GM18507 (cell line): ENCODE measurements around the gene MRPS7.
A peak's percentile ranks its signal among the peaks of the same experiment; 100 is the strongest.

Experiments
- DNase-seq: peaks from one replicate; pipeline ENCODE4 v3.0.0; 2011; ENCODE audit warnings: low read depth; ENCODE audit not compliant: insufficient read length; ENCODE audit errors: extremely low spot score
- FAIRE-seq: peaks from 2 replicates; lab custom pipeline; 2011; peaks lifted over from hg19 to GRCh38; lab: Jason Lieb, UNC

The MRPS7 gene

DNA sequence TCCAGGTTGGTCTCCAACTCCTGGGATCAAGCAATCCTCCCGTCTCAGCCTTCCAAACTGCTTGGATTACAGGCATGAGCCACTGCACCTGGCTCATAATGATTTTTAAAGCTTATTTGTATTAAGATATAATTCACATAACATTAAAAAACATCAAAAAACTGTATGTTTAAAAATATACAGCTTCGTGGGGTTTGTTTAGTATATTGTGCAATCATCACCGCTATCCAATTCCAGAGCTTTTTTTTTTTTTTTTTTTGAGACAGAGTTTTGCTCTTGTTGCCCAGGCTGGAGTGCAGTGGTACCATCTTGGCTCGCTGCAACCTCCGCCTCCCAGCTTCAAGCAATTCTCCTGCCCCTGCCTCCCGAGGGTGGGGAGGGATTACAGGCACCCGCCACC lies 38.6 kb downstream of the MRPS7 start:
- DNase-seq (no peak), FAIRE-seq (no peak)

DNA sequence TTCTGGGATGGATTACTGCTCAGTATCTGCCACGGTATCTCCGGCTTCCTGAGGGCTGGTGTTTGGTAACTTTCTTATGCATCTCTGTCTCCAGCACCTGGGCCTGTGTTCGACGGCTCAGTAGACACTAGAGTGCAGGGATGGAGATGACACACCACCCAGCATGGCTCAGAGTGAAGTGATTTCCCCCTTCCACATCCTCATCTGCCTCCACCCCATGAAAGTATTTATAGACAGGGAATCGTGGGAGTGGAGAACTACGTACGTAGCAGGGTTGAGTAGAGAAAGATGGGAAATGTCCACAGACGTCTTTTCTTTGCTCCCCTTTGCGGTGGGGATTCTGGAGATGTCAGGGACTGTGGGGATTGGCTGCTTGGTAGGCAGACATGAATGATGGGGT lies 39.4 kb downstream of the MRPS7 start:
- DNase-seq (no peak), FAIRE-seq (no peak)

DNA sequence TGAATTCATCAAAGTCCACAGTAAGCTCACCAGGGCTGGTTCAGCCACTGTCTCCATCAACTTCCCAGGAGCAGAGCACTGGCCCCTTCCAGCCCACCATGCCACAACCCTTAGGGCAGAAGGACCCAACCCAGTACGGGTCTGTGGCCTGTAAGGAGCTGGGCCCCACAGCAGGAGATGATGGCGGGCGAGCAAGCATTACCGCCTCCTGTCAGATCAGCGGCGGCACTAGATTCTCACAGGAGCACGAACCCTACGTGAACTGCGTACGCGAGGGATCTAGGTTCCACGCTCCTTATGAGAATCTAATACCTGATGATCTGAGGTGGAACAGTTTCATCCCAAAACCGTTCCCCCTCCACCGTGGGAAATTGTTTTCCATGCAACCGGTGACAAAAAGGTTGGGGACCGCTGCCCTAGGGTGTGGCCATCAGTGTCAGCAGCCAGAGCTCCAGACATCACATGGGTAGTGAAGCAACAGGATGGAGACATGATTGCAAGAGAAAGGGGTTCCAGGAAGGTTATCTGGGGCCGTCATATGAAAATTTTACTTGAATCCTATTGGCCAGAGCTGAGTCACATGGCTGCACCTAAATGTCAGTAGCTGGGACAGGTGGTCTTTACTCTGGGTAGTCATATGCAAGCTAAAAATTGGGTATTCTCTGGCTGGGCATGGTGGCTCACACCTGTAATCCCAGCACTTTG lies 40.0 kb downstream of the MRPS7 start:
- FAIRE-seq (no peak), DNase-seq (no peak)

DNA sequence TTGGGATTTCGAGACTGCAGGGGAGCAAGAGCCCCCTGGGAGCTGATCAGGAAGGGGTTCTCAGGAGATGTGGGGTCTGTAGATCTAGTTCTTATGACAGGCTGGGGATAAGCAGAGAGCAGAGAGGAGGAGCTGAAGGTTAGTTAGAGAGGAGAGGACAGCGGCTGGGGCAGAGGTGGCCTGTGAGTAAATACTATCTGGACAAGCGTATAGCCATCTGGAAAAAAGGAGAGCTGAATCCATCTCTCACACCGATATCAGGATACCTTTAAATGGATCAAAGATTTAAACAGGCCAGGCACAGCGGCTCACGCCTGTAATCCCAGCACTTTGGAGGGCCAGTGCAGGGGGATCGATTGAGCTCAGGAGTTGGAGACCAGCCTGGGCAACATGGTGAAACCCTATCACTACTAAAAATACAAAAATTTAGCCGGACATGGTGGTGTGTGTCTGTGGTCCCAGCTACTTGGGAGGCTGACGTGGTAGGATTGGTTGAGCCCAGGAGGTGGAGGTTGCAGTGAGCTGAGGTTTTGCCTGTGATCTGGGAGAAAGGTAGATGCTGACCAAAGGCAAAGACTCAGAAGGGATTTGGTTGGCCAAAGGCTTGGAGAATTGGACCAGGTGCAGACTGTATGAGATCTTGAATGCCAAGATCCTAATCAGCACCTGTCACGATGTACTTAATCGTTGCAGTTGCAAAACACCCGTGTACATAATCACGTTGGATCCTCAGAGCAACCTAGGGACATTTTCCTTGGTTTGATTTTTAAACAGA lies 46.5 kb downstream of the MRPS7 start:
- DNase-seq: no peak
- FAIRE-seq: no peak

DNA sequence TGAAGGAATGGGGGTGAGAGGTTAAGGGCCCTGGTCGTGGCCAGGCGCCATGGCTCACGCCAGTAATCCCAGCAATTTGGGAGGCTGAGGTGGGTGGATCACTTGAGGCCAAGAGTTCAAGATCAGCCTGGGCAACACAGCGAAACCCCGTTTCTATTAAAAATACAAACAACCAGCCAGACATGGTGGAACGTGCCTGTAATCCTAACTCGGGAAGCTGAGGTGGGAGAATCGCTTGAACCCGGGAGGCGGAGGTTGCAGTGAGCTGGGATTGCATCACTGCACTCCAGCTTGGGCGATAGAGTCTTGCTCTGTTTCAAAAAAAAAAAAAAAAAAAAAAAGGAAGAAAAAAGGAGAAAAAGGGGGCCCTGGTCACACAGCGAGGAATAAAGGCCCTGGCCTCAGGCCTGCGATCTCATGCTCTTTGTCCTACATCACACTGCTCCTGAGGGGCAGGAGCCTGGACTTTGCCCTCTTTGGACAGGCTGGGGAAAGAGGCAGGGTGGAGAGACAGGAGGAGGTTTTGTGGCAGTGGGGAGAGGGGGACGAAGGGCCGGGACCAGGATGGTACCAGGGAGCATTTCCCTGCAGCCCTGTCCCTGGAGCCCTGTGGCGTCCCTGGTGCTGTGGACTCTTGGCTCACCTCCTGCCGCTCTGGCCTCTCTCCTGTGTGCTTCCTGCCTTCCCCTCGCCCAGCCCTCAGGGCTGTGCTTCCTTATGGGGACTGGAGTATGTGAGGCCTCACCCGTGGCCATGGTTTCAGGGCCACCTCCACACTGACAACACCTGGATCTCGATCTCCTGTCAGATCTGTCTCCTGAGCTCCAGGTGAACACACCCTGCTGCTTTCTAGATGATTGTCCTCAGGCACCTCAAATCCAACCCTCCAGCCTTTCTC lies 47.3 kb downstream of the MRPS7 start:
- DNase-seq: no peak

DNA sequence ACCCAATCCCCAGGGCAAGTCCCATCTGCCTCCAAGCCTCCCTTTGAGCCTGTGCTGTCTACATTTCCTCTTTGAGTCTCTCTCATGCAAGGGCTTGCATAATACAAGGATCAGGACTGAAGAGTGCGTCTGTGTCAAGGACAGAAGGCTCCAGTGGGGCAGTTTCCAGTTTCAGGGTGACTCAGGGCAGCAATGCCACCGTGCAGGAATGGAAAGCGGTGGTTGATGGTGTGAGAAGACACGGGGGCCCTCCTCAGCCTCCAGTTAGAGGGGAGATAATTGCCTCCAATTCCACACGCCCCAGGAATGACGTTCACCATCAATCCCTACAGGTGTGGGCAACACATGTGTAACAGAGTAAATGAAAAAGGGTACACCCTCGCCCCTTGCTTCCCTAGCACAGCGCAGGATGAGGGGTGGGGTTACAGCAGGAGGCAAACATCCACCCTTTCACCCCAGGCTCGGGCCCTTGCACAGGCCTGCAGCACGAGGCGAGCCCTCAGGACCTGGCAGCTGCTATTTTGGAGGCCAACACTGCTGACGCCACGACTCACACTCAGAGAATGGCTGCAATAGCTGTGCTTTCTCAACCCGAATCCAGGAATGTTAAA lies 52.4 kb downstream of the MRPS7 start:
- FAIRE-seq (peak; percentile 74), DNase-seq (no peak)

More for the DNA sequence above, 47.3 kb downstream of the MRPS7 start:
- FAIRE-seq: no peak

DNA sequence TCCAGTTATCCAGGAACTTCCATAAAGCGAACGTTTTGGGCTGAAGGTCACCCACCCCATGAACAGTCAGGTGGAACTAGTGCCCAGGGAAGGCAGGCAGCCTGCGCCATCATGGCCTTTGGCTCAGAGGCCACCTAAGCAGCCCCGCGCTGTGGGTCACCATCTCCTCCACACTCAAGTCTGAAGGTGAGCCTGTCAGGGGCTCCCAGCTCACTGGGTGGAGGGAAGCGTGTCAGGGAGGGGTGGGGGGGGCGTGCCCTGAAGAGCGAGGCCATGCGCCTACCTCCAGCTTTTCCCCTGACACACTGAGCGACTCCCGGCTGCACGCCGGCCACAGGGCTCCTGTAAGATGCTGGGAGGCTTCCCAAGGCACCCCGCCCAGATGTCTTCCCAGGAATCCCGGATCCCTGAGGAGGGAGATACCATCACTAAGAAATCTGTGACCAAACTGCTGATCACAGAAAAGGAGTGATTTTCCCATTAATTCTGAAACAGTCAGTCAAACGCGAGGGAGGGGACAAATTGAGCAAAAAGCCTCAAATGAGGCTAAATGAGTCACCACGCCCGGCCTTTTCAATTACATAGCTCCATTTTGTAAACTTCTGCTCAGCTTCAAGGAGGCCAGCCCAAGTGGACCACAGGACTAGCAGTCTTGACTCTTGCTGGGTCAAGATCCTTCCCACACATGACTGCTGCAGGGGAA lies 54.0 kb downstream of the MRPS7 start:
- no peak for DNase-seq
- peak; percentile 64 for FAIRE-seq
